NCI-H1048 (cell line): ENCODE data around the gene PC.

Experiments
- DNase-seq: peaks from one replicate; lab custom pipeline; 2025; lab: John Stamatoyannopoulos, UW

PC gene

GRCh38 chr11:66912361-66912760 is 45.8 kb downstream of the PC start:
- no peak for DNase-seq

DNA sequence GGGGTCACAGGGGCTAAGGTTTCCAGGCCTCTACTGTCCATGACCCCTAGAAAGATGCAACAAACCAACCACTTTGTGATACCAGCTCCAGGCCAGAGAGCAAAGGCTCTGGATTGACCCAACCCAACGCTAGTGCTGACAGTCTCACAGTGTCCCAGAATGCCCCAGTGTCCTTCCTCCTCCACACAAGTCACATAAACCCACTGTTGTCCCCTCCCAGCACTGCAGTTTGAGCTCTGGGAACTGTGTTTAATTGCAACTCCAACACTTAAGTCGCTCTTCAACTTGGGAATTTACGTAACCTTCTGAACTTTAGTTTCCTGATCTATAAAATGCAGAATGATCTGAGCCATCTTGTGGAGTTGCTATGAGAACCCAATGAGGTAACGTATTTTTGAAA is 47.5 kb downstream of the PC start:
- DNase-seq: no peak

DNA sequence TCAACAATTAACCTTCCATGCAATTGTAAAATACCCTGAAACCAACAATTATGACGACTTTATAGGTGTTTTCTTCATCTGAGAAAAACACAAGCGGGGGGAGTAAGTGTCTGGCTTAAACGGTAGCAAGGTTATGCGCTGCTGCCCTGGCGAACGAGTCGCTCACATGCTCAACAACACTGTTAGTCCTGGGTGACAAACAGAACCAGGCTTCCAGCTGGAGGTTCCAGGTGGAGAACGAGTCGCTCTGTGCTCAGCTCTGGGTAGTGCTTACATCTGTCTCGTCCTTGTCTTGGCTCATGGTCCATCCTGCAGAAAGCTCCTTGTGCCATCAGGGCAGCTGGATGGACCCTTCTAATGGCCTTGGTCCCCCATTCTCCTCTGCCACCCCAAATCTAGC is 48.2 kb downstream of the PC start:
- no peak for DNase-seq

DNA sequence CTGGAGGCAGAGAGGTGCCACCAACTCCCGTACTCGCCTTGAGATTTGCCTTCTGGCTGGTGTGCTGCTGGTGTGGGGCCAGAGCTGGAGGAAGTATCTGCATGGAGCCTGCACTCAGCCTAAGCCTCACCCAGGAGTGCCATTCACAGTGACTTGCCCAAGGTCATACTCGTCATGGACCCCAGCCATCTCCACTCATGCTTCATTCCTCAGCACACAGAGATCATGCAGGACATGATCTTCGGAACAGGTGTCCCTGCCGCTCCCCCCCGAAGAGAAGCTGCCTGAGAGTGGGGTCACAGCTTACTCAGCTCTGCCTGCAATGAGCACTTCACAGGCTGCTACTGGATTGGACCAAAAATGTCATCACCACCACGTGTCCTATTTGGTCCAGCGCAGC is 49.0 kb downstream of the PC start:
- no peak for DNase-seq

- DNase-seq: no peak
These were observed 50.2 kb downstream of the PC start for GRCh38 chr11:66907751-66908630.

- no peak for DNase-seq
These were observed 52.0 kb downstream of the PC start for GRCh38 chr11:66906061-66906733.

DNA sequence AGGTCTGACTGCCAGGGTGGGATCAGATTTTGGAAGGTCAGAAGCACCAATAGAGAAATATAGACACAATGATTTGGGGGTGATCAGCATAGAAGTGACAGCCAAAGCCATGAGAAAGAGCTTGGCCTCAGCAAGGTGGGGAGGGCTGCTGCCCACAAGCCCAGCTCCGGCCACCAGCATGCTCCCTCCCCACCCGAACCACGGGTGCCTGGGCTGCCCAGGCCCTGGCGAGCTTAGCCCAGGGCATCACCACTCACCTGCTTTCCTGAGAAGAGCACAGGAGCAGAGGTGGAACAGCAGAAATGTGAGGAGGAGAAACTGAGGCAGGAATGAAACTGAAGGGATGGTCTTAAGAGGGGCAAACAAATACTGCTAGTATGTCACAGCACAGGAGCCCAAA is 52.6 kb downstream of the PC start:
- DNase-seq: no peak

DNA sequence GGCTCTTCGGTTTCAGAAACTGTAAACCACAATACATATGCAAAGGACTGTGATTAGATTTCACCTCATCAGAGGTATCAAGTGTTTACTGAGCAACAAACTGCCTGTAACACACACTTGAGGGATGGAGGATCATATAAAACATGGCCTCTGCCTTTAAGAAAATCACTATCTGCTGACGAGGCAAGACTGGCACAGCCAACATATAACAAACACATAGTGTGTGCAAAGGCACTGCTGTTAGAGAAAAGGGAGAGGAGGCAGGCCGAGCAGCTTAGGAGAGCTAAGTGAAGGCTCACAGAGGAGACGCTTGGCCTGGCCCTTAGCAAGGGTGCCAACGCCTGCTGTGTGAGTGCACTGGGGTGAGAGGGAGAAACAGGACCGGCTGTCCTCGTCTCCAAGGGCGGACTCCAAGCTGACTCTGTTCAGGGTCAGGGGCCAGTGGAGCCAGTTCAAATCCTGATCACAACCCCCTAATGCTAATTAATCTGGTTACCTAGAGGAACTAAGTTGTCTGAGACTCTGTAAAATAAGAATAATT is 53.1 kb downstream of the PC start:
- DNase-seq: no peak

- DNase-seq: no peak
These were observed 53.6 kb downstream of the PC start for GRCh38 chr11:66904561-66904960.

DNA sequence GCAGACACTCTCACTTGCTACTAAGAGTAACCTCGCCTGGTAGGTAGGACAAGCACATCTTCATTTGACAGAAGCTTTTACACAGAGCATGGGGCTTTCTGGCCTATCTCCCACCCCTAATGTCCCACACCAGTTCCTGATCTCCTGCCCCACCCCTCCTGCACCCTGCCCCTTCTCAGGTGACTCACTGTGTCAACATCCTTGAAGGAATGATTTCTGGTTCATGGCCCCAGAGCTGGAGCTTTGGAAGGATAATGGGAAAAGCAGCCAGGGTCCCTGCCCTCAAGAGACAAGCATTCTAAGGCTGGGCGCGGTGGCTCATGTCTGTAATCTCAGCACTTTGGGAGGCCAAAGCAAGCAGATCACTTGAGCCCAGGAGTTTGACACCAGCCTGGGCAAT is 54.1 kb downstream of the PC start:
- no peak for DNase-seq

DNA sequence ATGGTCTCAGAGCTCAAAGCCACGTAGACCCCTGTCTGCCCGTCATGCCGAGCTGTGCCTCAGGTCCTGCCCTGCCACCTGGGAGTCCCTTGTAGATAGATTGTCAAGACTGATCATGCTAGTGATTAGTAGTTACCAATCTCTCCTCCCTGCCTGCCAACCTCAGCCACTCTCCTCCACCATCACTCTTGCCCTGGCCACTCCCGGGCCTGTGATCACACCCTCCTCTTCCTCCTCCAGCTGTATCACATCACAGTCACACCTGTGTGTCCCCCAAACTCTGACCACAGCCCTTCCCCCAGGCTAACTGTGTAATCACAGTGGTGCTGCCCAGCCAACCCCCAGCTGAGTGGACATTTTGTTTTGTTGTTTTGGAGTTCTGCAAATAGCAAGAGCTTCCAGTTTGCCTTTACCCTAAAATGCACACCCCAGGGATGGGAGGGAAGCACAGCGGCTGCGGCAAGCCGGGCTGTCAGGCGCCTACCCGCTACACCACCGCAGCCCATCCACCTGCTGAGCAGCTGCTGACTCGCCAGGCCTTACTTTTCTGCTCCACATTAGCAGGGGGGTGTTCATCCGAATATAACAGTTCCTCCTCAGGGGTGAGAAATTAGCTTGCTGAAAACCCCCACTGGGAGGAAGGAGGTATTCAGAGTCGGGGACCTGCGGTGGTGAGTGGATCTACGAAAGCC is 55.6 kb downstream of the PC start:
- no peak for DNase-seq

DNA sequence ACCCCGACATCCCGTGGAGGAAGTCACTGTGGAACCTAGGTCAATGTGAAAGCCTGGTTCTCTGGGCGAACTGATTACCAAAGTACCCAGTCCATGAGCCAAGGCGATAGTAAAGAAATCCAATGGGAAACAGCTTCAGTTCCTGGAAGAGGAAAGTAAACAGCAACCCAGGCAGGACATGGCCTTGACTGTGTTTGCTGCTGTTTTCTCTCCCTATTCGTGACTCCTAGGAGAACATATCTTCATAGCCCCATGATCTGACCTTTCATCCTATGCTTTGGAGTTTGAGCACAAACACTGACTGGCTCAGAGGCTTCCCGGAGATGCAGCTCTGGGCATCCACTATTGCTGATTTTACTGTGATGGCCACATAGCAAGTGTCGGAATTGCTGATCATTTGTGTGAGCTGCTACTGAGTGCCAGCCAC is 56.2 kb downstream of the PC start:
- no peak for DNase-seq

GRCh38 chr11:66894141-66894540 is 64.0 kb downstream of the PC start:
- DNase-seq: no peak

DNA sequence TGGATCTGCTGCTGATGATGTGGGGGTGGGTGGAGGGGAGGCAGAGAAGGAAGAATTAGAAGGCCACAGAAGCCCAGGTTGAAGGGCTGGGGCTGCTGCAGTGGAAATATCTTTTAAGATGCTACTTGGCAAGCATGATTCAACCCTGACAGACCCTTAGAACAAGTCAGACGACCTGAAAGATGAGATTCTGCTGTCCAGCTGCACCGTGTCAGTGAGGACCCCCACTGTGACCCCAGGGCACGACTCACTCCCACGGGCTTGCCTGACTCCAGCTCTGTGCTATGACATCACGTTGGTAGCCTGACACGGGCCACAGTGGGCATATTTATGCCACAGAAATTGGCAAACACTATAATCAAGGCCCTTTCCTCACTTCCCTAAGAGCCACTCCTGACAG is 65.3 kb downstream of the PC start:
- no peak for DNase-seq

GRCh38 chr11:66891851-66892660 is 66.1 kb downstream of the PC start:
- DNase-seq: no peak

- DNase-seq: no peak
These were observed 68.2 kb downstream of the PC start for GRCh38 chr11:66889960-66890359.

- DNase-seq: no peak
These were observed 69.9 kb downstream of the PC start for GRCh38 chr11:66888282-66888681.

GRCh38 chr11:66887526-66887925 is 70.7 kb downstream of the PC start:
- DNase-seq: no peak

GRCh38 chr11:66886671-66887221 is 71.4 kb downstream of the PC start:
- DNase-seq: no peak

DNA sequence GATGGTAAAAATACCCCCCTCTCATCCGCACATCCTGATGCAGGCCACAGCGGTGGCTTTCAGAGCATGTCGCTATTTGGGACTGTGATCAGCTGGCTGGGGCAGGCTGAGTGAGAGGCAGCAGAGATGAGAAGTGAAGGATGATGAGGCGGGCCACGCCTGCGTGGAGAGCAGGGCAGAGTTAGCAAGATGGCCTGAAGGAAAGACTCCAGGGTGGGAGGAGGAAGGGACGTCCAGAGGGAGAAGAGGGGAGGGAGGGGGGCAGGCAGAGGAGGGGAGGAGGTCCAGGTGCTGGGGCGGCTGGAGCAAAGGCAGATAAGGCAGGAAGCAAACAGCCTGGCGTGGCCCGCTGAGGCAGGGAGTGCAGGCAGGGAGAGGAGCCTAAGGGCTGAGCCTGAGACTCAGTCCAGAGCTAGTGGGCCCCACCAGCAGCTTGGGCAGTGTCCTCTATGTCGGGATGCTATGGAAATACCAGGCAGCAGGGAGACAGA is 72.2 kb downstream of the PC start:
- no peak for DNase-seq

DNA sequence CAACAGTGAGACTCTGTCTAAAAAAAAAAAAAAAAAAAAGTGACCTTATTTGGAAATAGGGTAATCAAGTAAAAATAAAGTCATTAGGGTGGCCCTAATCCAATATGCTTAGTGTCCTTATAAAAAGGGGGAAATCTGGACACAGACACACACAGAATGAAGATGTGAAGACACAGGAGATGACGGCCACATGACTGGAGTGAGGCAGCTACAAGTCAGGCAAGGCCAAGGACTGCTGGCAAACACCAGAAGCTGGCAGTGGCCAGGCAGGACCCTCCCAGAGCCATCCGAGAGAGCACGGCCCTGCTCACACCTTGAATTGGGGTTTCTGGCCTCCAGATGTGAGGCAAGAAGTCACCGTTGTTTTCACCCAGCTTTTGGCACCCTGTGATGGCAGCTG is 72.7 kb downstream of the PC start:
- DNase-seq: no peak
